GM12878 (cell line): ENCODE results near the gene ARHGEF16. TPM values are rescaled to one million over a fixed set of nuclear protein-coding genes. Genes with fewer than 3 reads are reported as not detected.
A peak's percentile ranks its signal among the peaks of the same experiment; 100 is the strongest.

Source experiments
- ATAC-seq: fragments of 200-7000 bp; cut with Tn5 transposase; 3 replicates; pipeline ENCODE4 v1.9.1; 2020; ENCODE audit warnings: mild to moderate bottlenecking, moderate library complexity
- Bru-seq: library from RNA; stranded (reverse); fragments of 400-500 nt; gene quantifications from one replicate; lab custom pipeline; 2021; lab: Mats Ljungman, UMichigan
- BruChase-seq, 2 experiments: library from RNA; stranded (reverse); fragments of 400-500 nt; gene quantifications; one replicate each; lab custom pipeline; 2021; lab: Mats Ljungman, UMichigan
- BruUV-seq: library from RNA; stranded (reverse); fragments of 400-500 nt; replicated peaks from 2 replicates; lab custom pipeline; 2021; lab: Mats Ljungman, UMichigan
- CTCF ChIA-PET: fragments of 300-600 bp; sonication (Branson Sonifier 250); formaldehyde crosslinking; extraction: SDS; loops from one replicate; lab custom pipeline; 2021; ENCODE audit warnings: inconsistent platforms; lab: Yijun Ruan, JAX
- POLR2A ChIA-PET: fragments of 350-600 bp; formaldehyde crosslinking; extraction: SDS; loops from one replicate; lab custom pipeline; 2021; ENCODE audit warnings: inconsistent platforms; lab: Charles Lee
- RAD21 ChIA-PET: fragments of 300-600 bp; sonication (Branson Sonifier 250); formaldehyde crosslinking; loops from one replicate; lab custom pipeline; 2023; ENCODE audit warnings: antibody characterized with exemption; ENCODE audit not compliant: unreplicated experiment; lab: Charles Lee
- SMC1A ChIA-PET: fragments of 300-600 bp; sonication (Branson Sonifier 250); formaldehyde crosslinking; loops from one replicate; lab custom pipeline; 2023; ENCODE audit not compliant: unreplicated experiment, uncharacterized antibody; lab: Charles Lee
- DNase-seq: peaks from one replicate; pipeline ENCODE4 v3.0.0-alpha.2; 2011; ENCODE audit warnings: low read depth, low spot score
- FAIRE-seq: peaks from 3 replicates; lab custom pipeline; 2011; peaks lifted over from hg19 to GRCh38; lab: Jason Lieb, UNC
- H2AFZ ChIP-seq: 2 replicates; pipeline ENCODE4 v1.6.0; 2011; ENCODE audit warnings: low read depth, low read length, control low read depth; ENCODE audit not compliant: control insufficient read depth
- H3K27ac ChIP-seq: 2 replicates; pipeline ENCODE4 v1.5.1; 2011; ENCODE audit warnings: control low read depth; ENCODE audit not compliant: control insufficient read depth, insufficient read depth
- H3K27me3 ChIP-seq, 2 experiments: replicated peaks in 1 of 2; 2 replicates each; pipeline versions ENCODE4 v1.6.0 to v1.6.1; 2011; ENCODE audit warnings: low read length in 1 of 2; ENCODE audit not compliant: control insufficient read depth in 2 of 2, insufficient read depth in 2 of 2
- H3K36me3 ChIP-seq, 2 experiments: 2 replicates each; pipeline ENCODE4 v1.5.1; 2011; ENCODE audit warnings: low read length in 1 of 2; ENCODE audit not compliant: control insufficient read depth in 2 of 2, insufficient read depth in 2 of 2
- H3K4me1 ChIP-seq: 2 replicates; pipeline ENCODE4 v1.6.1; 2011; ENCODE audit warnings: mild to moderate bottlenecking, low read length, moderate library complexity, mixed read lengths; ENCODE audit not compliant: control insufficient read depth, insufficient read depth
- H3K4me2 ChIP-seq: 2 replicates; pipeline ENCODE4 v1.6.0; 2011; ENCODE audit warnings: control low read depth; ENCODE audit not compliant: control insufficient read depth, insufficient read depth
- H3K4me3 ChIP-seq: fragments of 200-600 bp; sonication (generic); 2 replicates; pipeline ENCODE4 v1.5.1; 2016
- H3K79me2 ChIP-seq: 2 replicates; pipeline ENCODE4 v1.6.0; 2011; ENCODE audit warnings: low read length; ENCODE audit not compliant: control insufficient read depth, insufficient read depth
- H3K9ac ChIP-seq: 2 replicates; pipeline ENCODE4 v1.8.0; 2011; ENCODE audit warnings: low read length, control low read depth, mixed read lengths; ENCODE audit not compliant: control insufficient read depth, insufficient read depth
- H3K9me3 ChIP-seq: replicated peaks from 3 replicates; pipeline ENCODE4 v1.5.1; 2011; ENCODE audit warnings: mild to moderate bottlenecking, low read length; ENCODE audit not compliant: control insufficient read depth, insufficient read depth
- H4K20me1 ChIP-seq: 2 replicates; pipeline ENCODE4 v1.6.0; 2011; ENCODE audit not compliant: control insufficient read depth, insufficient read depth
- USF1 ChIP-seq: IDR thresholded peaks from 2 replicates; pipeline ENCODE4 v1.6.1; 2011; ENCODE audit warnings: borderline replicate concordance, low read depth, mild to moderate bottlenecking, moderate library complexity, mixed read lengths, low read length; ENCODE audit not compliant: insufficient read depth; ENCODE audit errors: extremely low read length
- WRNIP1 ChIP-seq: IDR thresholded peaks from 2 replicates; pipeline ENCODE4 v1.6.1; 2011; ENCODE audit warnings: low read depth, low read length, improper control_type of control experiment, borderline replicate concordance
- WGBS: methylation state at CpG from one replicate; pipeline ENCODE4 v1.1.6; 2016; ENCODE audit warnings: low lambda C conversion rate; ENCODE audit not compliant: insufficient replicate concordance, insufficient coverage; ENCODE audit errors: missing lambda C conversion rate; 5-methylcytosine and 5-hydroxymethylcytosine counted together
- in situ Hi-C: fragments of 300-500 bp; cut with MboI; formaldehyde crosslinking; loops from 9 replicates; pipeline ENCODE4 v1.14.3; 2018; ENCODE audit warnings: mixed read lengths
- intact Hi-C: fragments of 100-400 bp; cut with micrococcal nuclease; formaldehyde crosslinking; loops from one replicate; pipeline ENCODE4 v1.14.2; 2022; ENCODE audit not compliant: unreplicated experiment
- long read RNA-seq, 2 experiments: library from polyadenylated mRNA; unstranded; transcript quantifications; one replicate each; pipeline ENCODE4 v2.0.0, GENCODE V29; 2019 to 2020
- polyA minus RNA-seq, 3 experiments: library from RNA; depleted of rRNA, polyadenylated mRNA; stranded (reverse); fragments of >200 nt; gene quantifications; 2 replicates each; pipeline ENCODE4 v1.2.3, GENCODE V29; 2011
- polyA plus RNA-seq, 11 experiments: library from polyadenylated mRNA; depleted of rRNA in 4 of 11; unstranded in 6 of 11; stranded (reverse) in 5 of 11; fragments of >200 nt; fragmentation: Nextera tagmentation in 4 of 11; fragmentation: Illumina TruSeq in 1 of 11; extraction: Ambion mirVana in 4 of 11; extraction: Trizol in 1 of 11; gene quantifications; 1 replicate in 1 of 11; 2 replicates in 10 of 11; pipeline versions ENCODE4 v1.2.1 to v1.2.3, GENCODE V29; 2011 to 2016; ENCODE audit warnings: inconsistent platforms in 2 of 11, missing spikeins in 2 of 11, low read depth in 1 of 11
- total RNA-seq, 4 experiments: library from RNA; depleted of rRNA in 3 of 4; stranded (reverse); fragments of >200 nt in 3 of 4; fragmentation: Illumina TruSeq in 1 of 4; extraction: Trizol in 1 of 4; gene quantifications; 2 replicates each; pipeline versions ENCODE4 v1.2.1 to v1.2.3, GENCODE V29; 2013 to 2021
- TF ChIP-seq, protein P1 (sequence below), 3 experiments: IDR thresholded peaks in 2 of 3; conservative IDR thresholded peaks in 1 of 3; 2 replicates each; pipeline ENCODE4 v1.5.1; 2011; ENCODE audit warnings: low read depth in 3 of 3, low read length in 3 of 3, mild to moderate bottlenecking in 3 of 3, control low read depth in 2 of 3, moderate library complexity in 2 of 3, inconsistent platforms in 1 of 3, mixed read lengths in 1 of 3; ENCODE audit not compliant: control insufficient read depth in 2 of 3, insufficient read depth in 1 of 3; ENCODE audit errors: extremely low read depth in 1 of 3

The ARHGEF16 gene
- total RNA-seq (2013; cell fraction: nucleolus; rRNA removed): not detected in 2 replicates
- total RNA-seq (2014; rRNA removed) (not detected in 2 replicates), total RNA-seq (2014; rRNA removed; fragmentation: Illumina TruSeq; extraction: Trizol) (not detected in 2 replicates), total RNA-seq (2021) (not detected in 2 replicates), polyA plus RNA-seq (2011; rRNA removed) (not detected in 2 replicates), polyA plus RNA-seq (2014; fragmentation: Illumina TruSeq; extraction: Trizol) (not detected in 2 replicates), polyA plus RNA-seq (2014; fragmentation: Nextera tagmentation; extraction: Ambion mirVana) (not detected), polyA plus RNA-seq (2014; rRNA removed) (not detected in 2 replicates), polyA plus RNA-seq (2016; fragmentation: Nextera tagmentation; extraction: Ambion mirVana) (not detected), polyA minus RNA-seq (2011; rRNA and poly(A)+ RNA removed) (not detected in 2 replicates), Bru-seq, nascent RNA (percentile 6 among the genes with signal in this experiment), BruChase-seq, experiment 1, labeled RNA remaining after a 6-hour chase (percentile 4 among the genes with signal in this experiment), BruChase-seq, experiment 2, labeled RNA remaining after a 2-hour chase (percentile 8 among the genes with signal in this experiment)
- polyA plus RNA-seq (2011; ENCODE audit: low read depth): not detected
- not detected in 2 replicates for polyA plus RNA-seq (2011; cell fraction: cytosol; rRNA removed)
- polyA plus RNA-seq (2011; cell fraction: nucleus; rRNA removed): not detected in 2 replicates
- not detected in 2 replicates for polyA plus RNA-seq (2012)
- polyA minus RNA-seq (2011; cell fraction: cytosol; rRNA and poly(A)+ RNA removed): 0.67 TPM in 1 of 2 replicates, not detected in the other
- not detected in 2 replicates for polyA minus RNA-seq (2011; cell fraction: nucleus; rRNA and poly(A)+ RNA removed)
- long read RNA-seq, experiment 1: 0 reads
- long read RNA-seq, experiment 2: 0 reads

- Histone ChIP-seq H3K9ac (no peak within 1 kb of the TSS), H4K20me1 (no peaks in the 10 kb centered on the region), H3K4me2 (no peak within 1 kb of the TSS), H3K4me1 (no peaks in the 10 kb centered on the region), H3K79me2 (no peaks in the 10 kb centered on the region), H3K36me3 (no peaks in the 10 kb centered on the region), H3K27ac (no peak within 1 kb of the TSS), H2AFZ (no peak within 1 kb of the TSS), H3K9me3 (no peaks in the 10 kb centered on the region), H3K27me3 (no peaks in the 10 kb centered on the region), H3K4me3 (no peak within 1 kb of the TSS)
- ATAC-seq (peak; percentile 39; the same call in 2 of the 3 replicates), FAIRE-seq (no peak), DNase-seq (no peak)
- SMC1A ChIA-PET: no interaction called here
- no peak for TF ChIP-seq WRNIP1
- TF ChIP-seq USF1: peak; percentile 36
- TF ChIP-seq, protein P1, sequence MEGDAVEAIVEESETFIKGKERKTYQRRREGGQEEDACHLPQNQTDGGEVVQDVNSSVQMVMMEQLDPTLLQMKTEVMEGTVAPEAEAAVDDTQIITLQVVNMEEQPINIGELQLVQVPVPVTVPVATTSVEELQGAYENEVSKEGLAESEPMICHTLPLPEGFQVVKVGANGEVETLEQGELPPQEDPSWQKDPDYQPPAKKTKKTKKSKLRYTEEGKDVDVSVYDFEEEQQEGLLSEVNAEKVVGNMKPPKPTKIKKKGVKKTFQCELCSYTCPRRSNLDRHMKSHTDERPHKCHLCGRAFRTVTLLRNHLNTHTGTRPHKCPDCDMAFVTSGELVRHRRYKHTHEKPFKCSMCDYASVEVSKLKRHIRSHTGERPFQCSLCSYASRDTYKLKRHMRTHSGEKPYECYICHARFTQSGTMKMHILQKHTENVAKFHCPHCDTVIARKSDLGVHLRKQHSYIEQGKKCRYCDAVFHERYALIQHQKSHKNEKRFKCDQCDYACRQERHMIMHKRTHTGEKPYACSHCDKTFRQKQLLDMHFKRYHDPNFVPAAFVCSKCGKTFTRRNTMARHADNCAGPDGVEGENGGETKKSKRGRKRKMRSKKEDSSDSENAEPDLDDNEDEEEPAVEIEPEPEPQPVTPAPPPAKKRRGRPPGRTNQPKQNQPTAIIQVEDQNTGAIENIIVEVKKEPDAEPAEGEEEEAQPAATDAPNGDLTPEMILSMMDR (IDR thresholded peaks at IDR 0.05 in 2 of 3, conservative IDR thresholded peaks at IDR 0.05 in 1 of 3; ENCODE audit: control insufficient read depth in 2 of 3, extremely low read depth in 1 of 3, insufficient read depth in 1 of 3, low read depth in 3 of 3, low read length in 3 of 3): 0 out of 6 replicates have a peak, but pooled peaks of 1 of the 3 experiments have one; percentile 2
- RAD21 ChIA-PET: no interaction called here
- no TSS peak for BruUV-seq
- CTCF ChIA-PET: interaction anchor here (1.5 to 2.5 kb wide), 3 partner anchors 31 to 167 kb away, joined by 8 to 23 read pairs (median 21); no protein-coding TSS in a partner anchor
- POLR2A ChIA-PET: no interaction called here
- in situ Hi-C loops (loop anchor here (5.0 kb wide), 1 partner anchor 163 kb away; no protein-coding TSS in a partner anchor), intact Hi-C loops (loop anchor here (1.0 kb wide), 2 partner anchors 30 to 165 kb away; no protein-coding TSS in a partner anchor)
- 13% methylated on average over 35 of the region's 84 CpGs for WGBS
Observed at GRCh38 chr1:3453891-3454810, at the start of gene ARHGEF16. Gene ARHGEF16, plus strand, starts transcription at chr1:3454665. Its CDS starts 8,420 bp downstream, at chr1:3463085.
